ENCODE measurements around the gene MLH3.
A peak's percentile ranks its signal among the peaks of the same experiment; 100 is the strongest.

Gene MLH3

GRCh38 chr14:74979442-74980397, 71.5 kb downstream of the MLH3 start:
- Histone ChIP-seq H3K27ac (ENCODE audit: insufficient read depth in 1 of 2, low read depth in 1 of 2, low read length in 2 of 2, poor library complexity in 1 of 2, severe bottlenecking in 2 of 2) (no peak overlapping the region), H3K4me1 (ENCODE audit: control extremely low read depth in 1 of 4, control insufficient read depth in 4 of 4, insufficient read depth in 4 of 4, low read length in 3 of 4) (peaks cover 0 to 23% (median 3%) of the 10 kb centered on the region in 4 experiments), H3K27me3 (replicated peaks in 2 of 5; ENCODE audit: control insufficient read depth in 4 of 5, insufficient read depth in 5 of 5, low read length in 4 of 5) (no peaks in the 10 kb centered on the region), H3K9me3 (ENCODE audit: control extremely low read depth in 1 of 5, control insufficient read depth in 4 of 5, insufficient read depth in 2 of 5, low read depth in 1 of 5, low read length in 4 of 5) (no peaks in the 10 kb centered on the region), H3K36me3 (ENCODE audit: control insufficient read depth in 4 of 4, insufficient read depth in 4 of 4, low read length in 3 of 4) (no peaks in the 10 kb centered on the region), H3K4me3 (ENCODE audit: control insufficient read depth in 1 of 7, extremely low read depth in 1 of 7, insufficient read depth in 4 of 7, low read depth in 2 of 7, low read length in 6 of 7) (no peak overlapping the region)
- DNase-seq = peak in 1 of 3 donors; percentile 21
- POLR2A ChIA-PET = no interaction called here
- 91% methylated on average over 20 of the region's 23 CpGs for WGBS (ENCODE audit: insufficient coverage)
- CTCF ChIA-PET = interaction anchor here (0.6 to 2.1 kb wide), 6 partner anchors 10 to 1053 kb away, joined by 3 to 5 read pairs (median 4); no protein-coding TSS in a partner anchor

GRCh38 chr14:74979029-74979428, 72.2 kb downstream of the MLH3 start:
- POLR2A ChIA-PET = no interaction called here
- H3K27ac ChIP-seq (ENCODE audit: insufficient read depth in 1 of 2, low read depth in 1 of 2, low read length in 2 of 2, poor library complexity in 1 of 2, severe bottlenecking in 2 of 2) = no peak overlapping the region
- WGBS (ENCODE audit: insufficient coverage) = no CpG with 5 or more reads among the region's 4 CpGs

GRCh38 chr14:74978416-74978947, 72.8 kb downstream of the MLH3 start:
- ChIA-PET CTCF (interaction anchor here (0.6 to 2.0 kb wide), 3 partner anchors 11 to 1055 kb away, joined by 3 to 5 read pairs (median 4); no protein-coding TSS in a partner anchor), POLR2A (no interaction called here)
- 97% methylated on average over 8 of the region's 11 CpGs for WGBS (ENCODE audit: insufficient coverage)
- H3K36me3 ChIP-seq (ENCODE audit: control insufficient read depth in 4 of 4, insufficient read depth in 4 of 4, low read length in 3 of 4) = no peaks in the 10 kb centered on the region
- no peak overlapping the region for H3K4me3 ChIP-seq (ENCODE audit: control insufficient read depth in 1 of 7, extremely low read depth in 1 of 7, insufficient read depth in 4 of 7, low read depth in 2 of 7, low read length in 6 of 7)
- H3K4me1 ChIP-seq (ENCODE audit: control extremely low read depth in 1 of 4, control insufficient read depth in 4 of 4, insufficient read depth in 4 of 4, low read length in 3 of 4) = peaks cover 0 to 33% (median 12%) of the 10 kb centered on the region in 4 experiments
- H3K27me3 ChIP-seq (replicated peaks in 2 of 5; ENCODE audit: control insufficient read depth in 4 of 5, insufficient read depth in 5 of 5, low read length in 4 of 5) = no peaks in the 10 kb centered on the region
- no peak overlapping the region for H3K27ac ChIP-seq (ENCODE audit: insufficient read depth in 1 of 2, low read depth in 1 of 2, low read length in 2 of 2, poor library complexity in 1 of 2, severe bottlenecking in 2 of 2)
- DNase-seq = no peak
- no peaks in the 10 kb centered on the region for H3K9me3 ChIP-seq (ENCODE audit: control extremely low read depth in 1 of 5, control insufficient read depth in 4 of 5, insufficient read depth in 2 of 5, low read depth in 1 of 5, low read length in 4 of 5)

More at GRCh38 chr14:74979029-74979428, 72.2 kb downstream of the MLH3 start:
- Histone ChIP-seq H3K36me3 (ENCODE audit: control insufficient read depth in 4 of 4, insufficient read depth in 4 of 4, low read length in 3 of 4) (no peaks in the 10 kb centered on the region), H3K27me3 (replicated peaks in 2 of 5; ENCODE audit: control insufficient read depth in 4 of 5, insufficient read depth in 5 of 5, low read length in 4 of 5) (no peaks in the 10 kb centered on the region), H3K9me3 (ENCODE audit: control extremely low read depth in 1 of 5, control insufficient read depth in 4 of 5, insufficient read depth in 2 of 5, low read depth in 1 of 5, low read length in 4 of 5) (no peaks in the 10 kb centered on the region), H3K4me3 (ENCODE audit: control insufficient read depth in 1 of 7, extremely low read depth in 1 of 7, insufficient read depth in 4 of 7, low read depth in 2 of 7, low read length in 6 of 7) (no peak overlapping the region), H3K4me1 (ENCODE audit: control extremely low read depth in 1 of 4, control insufficient read depth in 4 of 4, insufficient read depth in 4 of 4, low read length in 3 of 4) (peaks cover 0 to 27% (median 7%) of the 10 kb centered on the region in 4 experiments)
- CTCF ChIA-PET = interaction anchor here (0.6 to 2.1 kb wide), 4 partner anchors 10 to 1054 kb away, joined by 3 to 5 read pairs (median 4); no protein-coding TSS in a partner anchor
- DNase-seq = no peak

DNA sequence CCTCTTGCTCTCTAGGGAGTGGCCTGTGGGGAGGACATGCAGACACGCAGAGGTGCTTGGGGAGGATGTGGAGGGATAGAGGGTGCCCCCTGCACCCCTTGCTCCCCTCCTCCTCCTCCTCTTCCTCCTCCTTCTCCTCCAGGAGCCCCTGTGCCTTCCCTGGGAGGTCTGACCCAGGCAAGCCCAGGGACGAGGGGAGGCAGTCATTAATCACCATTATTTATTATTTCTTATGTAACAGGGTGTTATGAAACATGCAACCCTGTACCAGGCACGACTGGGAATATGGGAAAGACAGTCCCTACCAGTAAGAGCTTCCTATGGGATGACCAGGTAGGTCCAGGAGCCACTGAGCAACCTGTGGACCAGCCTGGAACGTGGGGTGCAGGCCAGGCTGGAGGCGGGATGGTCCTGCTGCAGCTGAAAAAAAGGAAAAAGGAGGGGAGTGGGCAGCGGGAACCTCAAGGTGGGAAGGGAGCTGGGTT, 73.3 kb downstream of the MLH3 start:
- DNase-seq = no peak
- no peaks in the 10 kb centered on the region for H3K27me3 ChIP-seq (replicated peaks in 2 of 5; ENCODE audit: control insufficient read depth in 4 of 5, insufficient read depth in 5 of 5, low read length in 4 of 5)
- no peaks in the 10 kb centered on the region for H3K36me3 ChIP-seq (ENCODE audit: control insufficient read depth in 4 of 4, insufficient read depth in 4 of 4, low read length in 3 of 4)
- ChIA-PET CTCF (interaction anchor here (1.4 to 2.0 kb wide), 2 partner anchors 11 to 14 kb away, joined by 4 to 5 read pairs; no protein-coding TSS in a partner anchor), POLR2A (no interaction called here)
- no peaks in the 10 kb centered on the region for H3K9me3 ChIP-seq (ENCODE audit: control extremely low read depth in 1 of 5, control insufficient read depth in 4 of 5, insufficient read depth in 2 of 5, low read depth in 1 of 5, low read length in 4 of 5)
- no peak overlapping the region for H3K27ac ChIP-seq (ENCODE audit: insufficient read depth in 1 of 2, low read depth in 1 of 2, low read length in 2 of 2, poor library complexity in 1 of 2, severe bottlenecking in 2 of 2)
- H3K4me3 ChIP-seq (ENCODE audit: control insufficient read depth in 1 of 7, extremely low read depth in 1 of 7, insufficient read depth in 4 of 7, low read depth in 2 of 7, low read length in 6 of 7) = no peak overlapping the region
- peaks cover 0 to 38% (median 18%) of the 10 kb centered on the region in 4 experiments for H3K4me1 ChIP-seq (ENCODE audit: control extremely low read depth in 1 of 4, control insufficient read depth in 4 of 4, insufficient read depth in 4 of 4, low read length in 3 of 4)
- WGBS (ENCODE audit: insufficient coverage) = 96% methylated on average over 3 of the region's 6 CpGs

DNA sequence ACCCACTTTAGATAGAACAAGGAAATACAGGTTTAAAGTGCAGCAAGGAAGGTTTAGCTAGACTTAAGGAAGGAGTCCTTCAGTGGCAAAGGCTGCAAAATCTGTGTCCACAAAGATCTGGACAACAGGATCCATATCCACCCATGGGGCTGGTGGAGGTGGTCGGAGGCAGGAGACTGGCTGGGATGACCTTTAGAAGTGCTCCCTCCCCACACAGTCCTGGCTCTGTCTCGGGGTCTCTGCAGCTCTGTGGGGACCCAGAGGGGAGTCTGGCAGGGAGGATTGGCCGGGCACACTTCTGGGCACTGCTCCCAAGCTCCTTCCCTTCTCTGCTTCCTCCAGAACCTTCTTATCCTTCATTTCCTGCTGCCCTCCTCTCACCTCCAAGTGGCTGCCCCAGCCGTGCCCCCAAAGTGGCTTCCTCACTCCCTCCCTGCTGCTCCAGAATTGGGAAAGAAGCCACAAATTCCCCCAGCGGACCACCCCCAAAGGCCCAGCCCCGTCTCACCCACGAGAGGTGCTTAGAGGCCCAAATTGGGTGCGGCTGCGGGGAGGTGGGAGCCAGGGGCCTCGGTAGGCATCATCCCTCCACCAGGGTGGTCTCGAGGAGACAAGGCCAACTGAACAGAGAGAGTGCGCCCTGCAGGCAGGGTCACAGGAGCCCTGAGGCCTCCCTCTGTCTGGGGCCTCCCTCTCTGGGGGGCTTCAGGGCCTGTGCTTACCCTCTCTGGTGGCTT, 73.9 kb downstream of the MLH3 start:
- peaks cover 0 to 43% (median 19%) of the 10 kb centered on the region in 4 experiments for H3K4me1 ChIP-seq (ENCODE audit: control extremely low read depth in 1 of 4, control insufficient read depth in 4 of 4, insufficient read depth in 4 of 4, low read length in 3 of 4)
- no peak for DNase-seq
- POLR2A ChIA-PET = no interaction called here
- no peaks in the 10 kb centered on the region for H3K27me3 ChIP-seq (replicated peaks in 2 of 5; ENCODE audit: control insufficient read depth in 4 of 5, insufficient read depth in 5 of 5, low read length in 4 of 5)
- no peaks in the 10 kb centered on the region for H3K9me3 ChIP-seq (ENCODE audit: control extremely low read depth in 1 of 5, control insufficient read depth in 4 of 5, insufficient read depth in 2 of 5, low read depth in 1 of 5, low read length in 4 of 5)
- no peak overlapping the region for H3K4me3 ChIP-seq (ENCODE audit: control insufficient read depth in 1 of 7, extremely low read depth in 1 of 7, insufficient read depth in 4 of 7, low read depth in 2 of 7, low read length in 6 of 7)
- WGBS (ENCODE audit: insufficient coverage) = 89% methylated on average over 10 of the region's 12 CpGs
- H3K27ac ChIP-seq (ENCODE audit: insufficient read depth in 1 of 2, low read depth in 1 of 2, low read length in 2 of 2, poor library complexity in 1 of 2, severe bottlenecking in 2 of 2) = no peak overlapping the region
- CTCF ChIA-PET = interaction anchor here (2.0 kb wide), 1 partner anchor 12 kb away, joined by 8 read pairs; no protein-coding TSS in a partner anchor
- no peaks in the 10 kb centered on the region for H3K36me3 ChIP-seq (ENCODE audit: control insufficient read depth in 4 of 4, insufficient read depth in 4 of 4, low read length in 3 of 4)

- H3K27me3 ChIP-seq (replicated peaks in 2 of 5; ENCODE audit: control insufficient read depth in 4 of 5, insufficient read depth in 5 of 5, low read length in 4 of 5) = no peaks in the 10 kb centered on the region
- ChIA-PET POLR2A (no interaction called here), CTCF (interaction anchor here (1.0 to 2.0 kb wide), 2 partner anchors 11 to 16 kb away, joined by 3 to 8 read pairs; no protein-coding TSS in a partner anchor)
- H3K4me1 ChIP-seq (ENCODE audit: control extremely low read depth in 1 of 4, control insufficient read depth in 4 of 4, insufficient read depth in 4 of 4, low read length in 3 of 4) = peaks cover 0 to 43% (median 19%) of the 10 kb centered on the region in 4 experiments
- H3K4me3 ChIP-seq (ENCODE audit: control insufficient read depth in 1 of 7, extremely low read depth in 1 of 7, insufficient read depth in 4 of 7, low read depth in 2 of 7, low read length in 6 of 7) = no peak overlapping the region
- H3K36me3 ChIP-seq (ENCODE audit: control insufficient read depth in 4 of 4, insufficient read depth in 4 of 4, low read length in 3 of 4) = no peaks in the 10 kb centered on the region
- no peaks in the 10 kb centered on the region for H3K9me3 ChIP-seq (ENCODE audit: control extremely low read depth in 1 of 5, control insufficient read depth in 4 of 5, insufficient read depth in 2 of 5, low read depth in 1 of 5, low read length in 4 of 5)
- DNase-seq = no peak
- WGBS (ENCODE audit: insufficient coverage) = 80% methylated on average over 9 of the region's 11 CpGs
- H3K27ac ChIP-seq (ENCODE audit: insufficient read depth in 1 of 2, low read depth in 1 of 2, low read length in 2 of 2, poor library complexity in 1 of 2, severe bottlenecking in 2 of 2) = no peak overlapping the region
Measured at GRCh38 chr14:74976264-74977113, 74.8 kb downstream of the MLH3 start.

Measured in common myeloid progenitor, CD34-positive (primary cell).